Activated CD8-positive, alpha-beta memory T cell treated with anti-CD3 and anti-CD28 coated beads, Interleukin-2, amount 50 U/mL, for 4 hours (primary cell): Measurements from ENCODE around the gene TUSC2.

Experiments
- DNase-seq: peaks from one replicate; pipeline ENCODE4 v3.0.0-alpha.2; 2020

The TUSC2 gene

DNA sequence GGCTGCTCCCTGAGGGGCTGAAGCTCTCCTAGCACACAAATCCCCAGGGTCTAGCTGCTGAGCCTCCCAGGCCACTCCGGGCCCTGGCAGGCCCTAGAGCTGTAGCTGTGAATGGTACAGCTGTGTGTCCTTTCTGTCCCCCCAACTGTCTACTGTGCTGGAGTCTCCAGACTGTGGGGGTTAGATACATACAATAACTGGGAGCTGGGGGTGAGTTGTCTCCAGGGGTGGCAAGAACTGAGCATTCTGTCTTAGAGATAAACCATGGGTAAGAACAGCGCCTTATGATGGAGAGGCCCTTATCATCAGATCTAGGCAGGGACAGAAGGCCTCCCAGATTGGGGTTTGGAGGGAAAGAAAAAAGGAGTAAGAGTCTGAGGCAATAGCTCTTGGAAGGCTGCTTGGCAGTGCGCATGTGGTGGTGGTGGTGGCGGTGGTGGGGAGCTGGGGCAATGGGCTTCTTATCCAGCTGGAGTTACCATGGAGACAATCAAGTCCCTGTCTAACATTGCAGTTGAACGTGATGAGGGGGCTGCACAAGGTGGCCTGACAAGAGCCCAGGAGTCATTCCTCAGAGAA lies 26.3 kb upstream of the TUSC2 start:
- DNase-seq, result no peak

- DNase-seq, result no peak
Measured at GRCh38 chr3:50353245-50354004, 25.4 kb upstream of the TUSC2 start.

DNA sequence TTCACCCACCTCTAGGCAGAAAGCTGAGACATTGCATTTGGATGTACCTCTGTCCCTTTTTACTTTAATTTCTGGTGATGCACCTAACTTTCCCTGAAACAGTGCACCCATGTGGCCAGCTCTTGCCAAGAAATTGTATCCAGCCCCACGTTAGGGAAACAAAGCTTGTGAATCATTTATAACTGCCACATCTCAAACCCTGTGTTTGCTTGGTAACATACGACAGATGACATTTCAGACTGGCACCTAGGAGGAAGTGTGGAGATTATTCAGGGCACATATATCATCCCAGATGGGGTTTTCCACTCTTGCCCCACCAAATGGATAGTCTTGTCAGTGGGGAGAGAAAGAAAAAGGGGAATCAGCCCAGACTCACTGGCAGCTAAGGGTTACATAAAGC lies 24.8 kb upstream of the TUSC2 start:
- DNase-seq, result no peak

DNA sequence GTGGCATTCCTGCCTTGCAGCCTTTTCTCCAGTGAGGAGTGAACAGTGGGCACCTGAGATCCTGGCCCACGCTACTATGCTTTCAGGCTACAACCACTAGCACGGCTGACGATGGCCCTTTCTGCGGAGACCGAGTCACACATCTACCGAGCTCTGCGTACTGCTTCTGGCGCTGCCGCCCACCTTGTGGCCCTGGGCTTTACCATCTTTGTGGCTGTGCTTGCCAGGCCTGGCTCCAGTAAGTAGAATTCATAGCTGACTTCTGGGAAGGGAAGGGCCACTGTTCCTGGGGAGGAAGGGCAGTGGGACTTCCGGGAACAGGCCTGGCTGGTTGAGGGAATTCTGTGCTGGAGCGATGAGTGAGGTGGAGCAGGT lies 23.3 kb upstream of the TUSC2 start:
- DNase-seq, result no peak

DNA sequence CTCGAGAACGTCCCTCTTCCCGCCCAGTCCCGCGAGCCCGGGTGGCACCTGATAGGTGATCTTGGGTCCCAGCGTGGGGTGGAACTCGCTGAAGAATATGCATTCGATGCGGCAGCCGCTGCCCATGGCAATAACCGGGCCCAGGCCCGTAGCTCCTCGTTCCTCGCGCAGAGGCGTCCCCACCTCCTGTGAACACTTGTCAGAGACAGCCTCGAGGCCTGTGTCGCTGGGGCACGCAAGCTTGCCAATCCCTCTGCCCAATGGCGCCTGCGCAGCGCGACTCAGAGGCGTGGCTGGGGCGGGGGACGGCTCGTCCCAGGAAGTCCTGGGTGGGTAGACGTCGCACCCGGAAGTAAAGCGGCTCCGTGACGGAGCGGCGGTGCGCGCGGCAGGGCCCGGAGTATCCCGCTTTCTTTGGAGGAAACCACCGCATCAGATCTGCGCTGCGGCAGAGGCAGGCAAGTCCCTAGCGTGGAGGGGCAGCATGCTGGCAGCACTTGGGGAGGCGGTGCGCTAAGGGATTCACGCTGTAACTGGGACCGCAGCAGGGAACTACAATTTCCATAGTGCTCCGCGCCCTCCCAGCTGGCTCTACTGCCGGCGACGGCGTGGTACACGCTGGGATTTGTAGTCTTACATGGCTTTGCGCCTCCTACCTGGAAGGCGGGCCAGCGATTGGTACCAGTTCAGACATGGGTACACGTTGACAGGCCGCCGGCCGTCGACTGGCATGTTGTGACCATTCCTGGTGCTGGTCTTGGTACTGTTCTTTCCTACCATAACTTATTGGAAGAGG lies 22.7 kb upstream of the TUSC2 start, which contains the start of the genes CYB561D2 and NPRL2:
TSS of gene CYB561D2 (plus strand) at position 336 of the 796 bp plus-strand sequence. CDS start 572 bp downstream, outside the sequence.
TSS of gene NPRL2 (minus strand) at position 249 of the 796 bp plus-strand sequence. CDS start at position 126, 123 bp downstream.
- peak; percentile 99 for DNase-seq

- no peak for DNase-seq
Measured at GRCh38 chr3:50350213-50350526, 22.1 kb upstream of the TUSC2 start.

DNA sequence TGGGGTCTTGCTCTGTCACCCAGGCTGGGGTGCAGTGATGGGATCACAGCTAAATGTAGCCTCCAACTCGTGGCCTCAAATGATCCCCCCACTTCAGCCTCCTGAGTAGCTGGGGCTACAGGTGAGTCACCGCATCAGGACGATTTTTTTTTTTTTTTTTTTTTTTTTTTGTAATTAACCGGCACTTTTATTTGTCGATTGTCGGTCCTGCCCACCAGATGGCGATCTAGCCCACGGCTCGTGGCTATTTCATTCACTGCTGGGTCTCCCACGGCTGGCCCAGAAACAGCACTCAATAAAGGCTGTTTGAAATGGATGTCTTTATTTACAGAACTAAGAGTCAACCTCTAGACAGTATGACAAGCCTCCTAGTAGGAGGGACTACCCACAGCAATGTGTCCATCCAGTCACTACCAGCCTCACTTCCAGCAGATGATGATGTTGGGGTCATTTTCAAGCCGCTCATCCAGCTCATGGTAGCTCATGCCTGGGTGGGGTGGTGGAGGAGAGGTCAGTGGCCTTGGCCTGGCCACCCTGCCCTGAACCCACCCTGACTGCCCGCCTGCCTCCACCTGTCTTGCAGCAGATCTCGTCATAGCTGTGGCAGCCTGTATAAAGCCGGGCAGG lies 19.3 kb upstream of the TUSC2 start:
- DNase-seq, result peak; percentile 78

GRCh38 chr3:50345586-50346234 lies 17.7 kb upstream of the TUSC2 start, which contains the start of gene ZMYND10:
Gene ZMYND10, minus strand, starts transcription at chr3:50345732. Its CDS starts 153 bp downstream, at chr3:50345579.
- peak; percentile 68 for DNase-seq

DNA sequence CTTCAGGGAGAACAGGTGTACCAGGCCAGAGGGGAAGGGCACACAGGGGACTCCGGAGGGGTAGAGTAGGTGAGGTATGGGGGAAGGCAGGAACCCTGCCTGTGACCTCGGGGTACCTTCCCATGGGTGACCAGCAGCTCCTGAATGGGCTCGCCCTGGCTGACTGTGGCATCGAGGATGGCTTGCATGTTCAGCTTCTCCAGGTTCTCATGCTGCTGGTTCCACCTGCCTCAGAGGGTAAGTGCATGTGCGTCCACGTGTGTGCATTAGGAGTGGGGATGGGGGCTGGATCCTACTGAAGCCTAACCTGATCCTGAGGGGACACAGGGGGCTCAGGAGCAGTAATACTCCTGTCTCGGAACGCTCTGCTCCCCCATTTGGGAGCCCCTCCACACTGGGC lies 17.0 kb upstream of the TUSC2 start:
- no peak for DNase-seq

GRCh38 chr3:50342813-50343633 lies 15.0 kb upstream of the TUSC2 start:
- DNase-seq, result no peak

- no peak for DNase-seq
Measured at GRCh38 chr3:50341996-50342650, 14.1 kb upstream of the TUSC2 start.

GRCh38 chr3:50341537-50341936 lies 13.5 kb upstream of the TUSC2 start:
- DNase-seq, result no peak

DNA sequence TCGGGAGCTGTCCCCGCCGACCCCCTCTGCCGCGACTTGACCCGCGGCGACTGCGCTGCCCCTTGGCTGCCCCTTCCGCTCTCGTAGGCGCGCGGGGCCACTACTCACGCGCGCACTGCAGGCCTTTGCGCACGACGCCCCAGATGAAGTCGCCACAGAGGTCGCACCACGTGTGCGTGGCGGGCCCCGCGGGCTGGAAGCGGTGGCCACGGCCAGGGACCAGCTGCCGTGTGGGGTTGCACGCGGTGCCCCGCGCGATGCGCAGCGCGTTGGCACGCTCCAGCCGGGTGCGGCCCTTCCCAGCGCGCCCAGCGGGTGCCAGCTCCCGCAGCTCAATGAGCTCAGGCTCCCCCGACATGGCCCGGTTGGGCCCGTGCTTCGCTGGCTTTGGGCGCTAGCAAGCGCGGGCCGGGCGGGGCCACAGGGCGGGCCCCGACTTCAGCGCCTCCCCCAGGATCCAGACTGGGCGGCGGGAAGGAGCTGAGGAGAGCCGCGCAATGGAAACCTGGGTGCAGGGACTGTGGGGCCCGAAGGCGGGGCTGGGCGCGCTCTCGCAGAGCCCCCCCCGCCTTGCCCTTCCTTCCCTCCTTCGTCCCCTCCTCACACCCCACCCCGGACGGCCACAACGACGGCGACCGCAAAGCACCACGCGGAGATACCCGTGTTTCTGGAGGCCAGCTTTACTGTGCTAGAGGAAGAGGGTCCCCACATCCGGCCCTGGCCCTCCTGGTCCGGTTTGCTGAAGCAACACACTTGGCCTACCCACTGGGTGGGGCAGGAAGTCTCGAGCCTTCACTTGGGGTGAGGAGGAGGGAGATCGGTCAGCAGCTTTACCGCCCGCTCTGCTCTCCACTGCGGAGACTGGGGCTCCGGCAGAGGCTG lies 12.7 kb upstream of the TUSC2 start, which contains the start of gene RASSF1:
TSS of gene RASSF1 (minus strand) at position 389 of the 882 bp plus-strand sequence. CDS start at position 358, 31 bp downstream.
- DNase-seq, result peak; percentile 53

- no peak for DNase-seq
Measured at GRCh38 chr3:50340147-50340447, 12.1 kb upstream of the TUSC2 start.

DNA sequence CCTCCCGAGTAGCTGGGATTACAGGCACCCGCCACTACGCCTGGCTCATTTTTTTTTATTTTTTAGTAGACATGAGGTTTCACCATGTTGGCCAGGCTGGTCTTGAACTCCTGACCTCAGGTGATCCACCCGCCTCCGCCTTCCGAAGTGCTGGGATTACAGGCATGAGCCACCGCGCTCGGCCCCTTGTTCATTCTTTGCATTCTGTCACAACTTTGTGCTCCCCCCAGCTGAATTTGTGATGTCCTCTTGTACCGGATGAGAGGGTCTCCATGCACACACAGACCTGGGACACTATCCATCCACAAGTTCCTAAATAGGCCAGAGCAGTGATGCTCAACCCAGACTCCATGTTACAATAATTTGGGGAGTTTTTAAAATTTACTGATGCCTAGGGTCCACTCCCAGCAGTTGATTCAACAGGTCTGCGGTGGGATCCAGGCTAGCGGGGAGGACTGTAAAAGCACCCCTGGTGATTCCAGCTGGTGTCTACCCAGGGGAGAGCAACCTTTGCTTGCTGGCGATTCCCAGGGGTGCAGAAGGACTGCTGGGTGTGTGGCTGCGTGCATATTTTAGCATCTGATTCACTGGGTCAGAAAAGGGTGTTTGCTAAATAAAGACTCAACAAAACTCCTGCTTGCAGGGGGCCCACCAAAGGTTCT lies 11.6 kb upstream of the TUSC2 start:
- no peak for DNase-seq

DNA sequence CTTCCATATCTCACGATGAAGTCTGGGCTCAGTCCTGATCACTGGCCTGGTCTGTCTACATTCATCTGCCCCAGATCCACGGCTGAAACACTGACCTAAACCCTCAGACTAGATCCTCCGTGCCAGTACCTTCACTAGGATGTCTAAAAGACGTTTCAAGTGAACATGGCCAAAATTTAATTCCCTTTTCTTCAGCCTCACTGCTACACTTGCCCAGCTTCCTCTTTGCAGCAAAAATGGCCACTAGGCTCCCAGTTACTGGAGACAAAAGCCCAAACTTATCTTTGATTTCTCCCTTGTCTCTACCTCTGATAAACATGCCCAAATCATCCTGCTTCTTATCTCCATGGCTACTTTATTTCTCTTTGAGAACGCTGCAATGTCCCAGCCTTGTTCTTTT lies 10.9 kb upstream of the TUSC2 start:
- no peak for DNase-seq

DNA sequence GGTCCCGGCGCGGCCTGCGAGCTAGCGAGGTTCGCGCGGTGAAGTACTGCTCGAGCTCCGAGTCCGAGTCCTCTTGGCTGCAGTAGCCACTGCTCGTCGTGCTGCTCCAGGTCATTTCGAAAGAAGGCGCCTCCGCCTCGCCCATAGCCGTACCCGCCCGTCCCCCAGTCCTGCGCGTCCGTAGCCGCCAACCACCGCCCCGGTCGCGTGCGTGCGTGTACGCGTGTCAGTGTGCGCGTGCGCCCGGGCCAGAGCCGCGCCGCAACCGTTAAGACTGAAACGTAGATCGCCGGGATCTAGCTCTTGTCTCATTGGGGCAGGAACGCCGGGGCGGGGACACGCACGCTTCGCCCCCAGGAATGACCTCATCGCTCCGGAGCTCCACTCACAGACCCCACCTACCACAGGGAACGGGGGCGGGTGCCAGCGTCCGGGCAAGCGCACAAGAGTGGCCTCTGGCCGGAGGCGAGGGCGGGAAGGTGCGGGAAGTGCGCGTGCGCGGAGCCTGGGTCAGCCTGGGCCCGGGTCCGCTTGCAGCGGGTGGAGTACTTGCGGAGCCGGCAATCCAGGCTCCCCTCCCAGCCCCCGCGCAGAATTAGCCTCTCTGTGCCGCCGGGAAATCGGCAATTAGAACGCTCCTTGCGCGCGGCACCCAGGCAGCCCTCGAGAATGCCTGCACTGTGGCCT lies 9.3 kb upstream of the TUSC2 start:
- DNase-seq, result peak; percentile 94

DNA sequence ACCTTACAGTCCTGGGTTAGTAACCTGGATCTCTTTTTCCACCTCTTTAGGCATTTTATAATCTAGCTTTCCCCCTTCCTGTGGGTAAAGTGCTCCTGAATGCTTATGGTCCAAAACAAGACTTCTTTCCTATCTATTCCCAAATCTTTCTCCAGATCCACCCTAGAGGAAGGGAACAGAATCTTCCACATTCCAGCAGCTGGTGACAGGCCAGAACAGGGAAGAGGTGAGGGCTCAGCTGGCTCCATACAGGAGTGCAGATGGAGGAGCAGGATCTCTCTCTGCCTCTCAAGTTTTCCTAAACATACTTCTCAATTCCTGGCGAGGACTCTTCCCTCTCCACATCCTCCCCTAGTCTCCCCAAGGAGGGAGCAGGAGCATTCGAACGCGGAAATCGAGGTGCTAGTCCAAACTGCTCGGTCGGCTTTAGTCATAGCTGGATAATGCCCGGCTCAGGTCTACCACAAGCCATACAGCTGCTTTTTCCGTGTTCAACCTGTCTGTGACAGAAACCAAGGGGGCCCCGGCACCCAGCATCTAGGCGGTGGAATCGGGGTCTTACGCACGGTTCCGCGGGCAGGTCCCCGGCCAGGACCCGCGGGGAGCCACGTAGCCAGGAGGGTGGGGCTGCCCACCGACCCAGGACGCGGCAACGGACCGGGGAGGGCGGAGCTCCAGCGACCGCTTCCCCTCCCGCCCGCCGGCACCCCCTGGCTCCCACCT lies 8.6 kb upstream of the TUSC2 start:
- DNase-seq, result no peak
